GM12872 (cell line): ENCODE results near the gene TRIM7.

Experiments
- CTCF ChIP-seq: IDR thresholded peaks from 3 replicates; pipeline ENCODE4 v1.5.1; 2011; ENCODE audit warnings: low read depth, mild to moderate bottlenecking, low read length, moderate library complexity; ENCODE audit not compliant: insufficient read depth

Gene TRIM7

DNA sequence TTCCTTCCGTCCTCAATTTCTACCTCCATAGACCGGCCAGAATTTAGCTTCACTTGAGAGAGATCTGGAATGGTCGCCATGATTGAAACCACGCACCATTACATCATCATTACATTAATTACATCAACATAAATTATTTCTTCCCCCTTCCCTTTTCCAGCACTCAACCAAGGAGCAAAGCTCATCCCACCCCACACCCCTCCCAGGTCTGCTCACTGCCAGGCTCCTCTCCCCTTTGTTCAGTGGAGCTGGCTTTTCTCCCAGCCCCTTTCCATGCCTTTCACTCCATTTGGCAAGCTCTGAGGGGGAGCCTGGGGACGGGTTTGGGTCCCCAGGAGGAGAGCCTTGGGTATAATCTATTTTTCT is 30.3 kb upstream of the TRIM7 start:
- TF ChIP-seq CTCF: no peak

DNA sequence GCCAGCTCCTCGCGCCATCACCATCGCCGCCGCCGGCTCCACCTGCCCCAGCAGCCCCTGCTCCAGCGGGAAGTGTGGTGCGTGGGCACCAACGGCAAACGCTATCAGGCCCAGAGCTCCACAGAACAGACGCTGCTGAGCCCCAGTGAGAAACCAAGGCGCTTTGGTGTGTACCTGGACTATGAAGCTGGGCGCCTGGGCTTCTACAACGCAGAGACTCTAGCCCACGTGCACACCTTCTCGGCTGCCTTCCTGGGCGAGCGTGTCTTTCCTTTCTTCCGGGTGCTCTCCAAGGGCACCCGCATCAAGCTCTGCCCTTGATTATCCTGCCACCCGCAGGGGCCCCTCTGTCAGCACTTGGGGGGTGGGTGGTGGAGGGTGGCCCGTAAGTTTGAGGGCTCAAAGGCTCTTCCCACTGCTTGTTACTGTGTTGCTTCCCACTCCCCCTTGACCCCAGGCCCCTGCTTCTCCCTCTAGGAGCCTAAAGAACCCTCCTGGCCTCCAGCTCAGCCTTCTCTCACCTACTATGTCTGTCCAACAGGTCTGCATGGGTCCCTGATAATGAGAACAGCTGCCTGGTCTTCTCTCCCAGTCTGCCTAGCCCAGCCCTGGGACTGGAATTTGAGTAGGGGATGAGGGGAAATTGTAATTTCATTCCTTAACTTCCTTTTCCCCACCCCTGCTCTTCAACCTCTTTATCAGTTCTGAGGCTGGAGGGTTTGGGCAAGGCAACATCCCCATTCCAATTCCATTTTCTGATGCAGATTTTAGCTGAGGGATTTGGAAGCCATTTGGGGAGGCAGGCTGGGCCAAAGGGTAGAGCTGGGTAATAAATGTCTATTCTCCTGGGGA is 29.7 kb upstream of the TRIM7 start:
- no peak for TF ChIP-seq CTCF

DNA sequence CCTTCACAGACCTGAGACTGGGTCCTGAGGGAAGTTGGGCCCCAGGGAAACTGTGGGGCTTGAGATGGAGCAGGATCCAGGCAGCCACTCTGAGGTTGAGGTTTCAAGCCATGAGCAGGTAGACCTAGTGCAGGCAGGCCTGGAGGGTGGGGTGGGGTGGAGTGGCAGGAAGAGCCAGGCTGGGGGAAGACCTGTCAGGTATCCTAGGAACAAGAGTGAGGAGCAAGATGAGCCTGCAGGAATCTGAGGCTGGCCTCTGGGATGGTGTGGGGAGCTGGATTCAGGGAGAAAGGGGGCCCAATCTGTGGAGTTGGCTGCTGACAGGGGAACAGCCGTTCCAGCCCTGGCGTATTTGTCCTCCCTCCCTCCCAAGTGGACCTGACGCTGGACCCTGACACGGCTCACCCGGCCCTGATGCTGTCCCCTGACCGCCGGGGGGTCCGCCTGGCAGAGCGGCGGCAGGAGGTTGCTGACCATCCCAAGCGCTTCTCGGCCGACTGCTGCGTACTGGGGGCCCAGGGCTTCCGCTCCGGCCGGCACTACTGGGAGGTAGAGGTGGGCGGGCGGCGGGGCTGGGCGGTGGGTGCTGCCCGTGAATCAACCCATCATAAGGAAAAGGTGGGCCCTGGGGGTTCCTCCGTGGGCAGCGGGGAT is 28.9 kb upstream of the TRIM7 start:
- no peak for TF ChIP-seq CTCF

DNA sequence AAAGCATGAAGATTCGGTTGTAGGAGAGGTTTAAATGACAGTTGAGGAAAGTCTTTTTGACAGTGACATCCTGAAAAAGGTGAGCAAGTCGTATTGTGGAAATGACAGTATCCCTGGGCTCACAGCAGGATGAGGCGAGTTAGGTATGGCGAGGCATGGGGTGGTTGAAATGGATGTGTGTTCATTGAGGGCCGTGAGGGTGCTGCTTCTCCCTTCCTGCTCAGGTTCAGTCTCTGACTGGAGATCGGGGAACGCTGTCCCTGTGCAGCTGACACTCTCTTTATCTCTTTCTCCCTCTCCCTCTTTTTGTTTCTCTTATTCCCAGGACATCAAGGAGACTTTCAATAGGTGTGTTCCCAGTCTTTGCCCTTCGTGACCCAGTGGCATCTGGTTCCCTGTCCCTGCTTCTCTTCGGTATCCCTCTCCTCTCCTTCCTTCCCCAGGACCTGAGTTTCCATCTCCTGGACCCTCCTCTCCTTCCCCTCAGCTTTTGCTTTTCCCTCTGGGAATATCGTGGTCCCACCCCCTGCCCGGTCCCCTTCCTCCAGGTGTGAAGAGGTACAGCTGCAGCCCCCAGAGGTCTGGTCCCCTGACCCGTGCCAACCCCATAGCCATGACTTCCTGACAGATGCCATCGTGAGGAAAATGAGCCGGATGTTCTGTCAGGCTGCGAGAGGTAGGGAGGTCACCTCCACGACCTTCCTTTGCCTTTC is 28.2 kb upstream of the TRIM7 start:
- TF ChIP-seq CTCF: no peak

DNA sequence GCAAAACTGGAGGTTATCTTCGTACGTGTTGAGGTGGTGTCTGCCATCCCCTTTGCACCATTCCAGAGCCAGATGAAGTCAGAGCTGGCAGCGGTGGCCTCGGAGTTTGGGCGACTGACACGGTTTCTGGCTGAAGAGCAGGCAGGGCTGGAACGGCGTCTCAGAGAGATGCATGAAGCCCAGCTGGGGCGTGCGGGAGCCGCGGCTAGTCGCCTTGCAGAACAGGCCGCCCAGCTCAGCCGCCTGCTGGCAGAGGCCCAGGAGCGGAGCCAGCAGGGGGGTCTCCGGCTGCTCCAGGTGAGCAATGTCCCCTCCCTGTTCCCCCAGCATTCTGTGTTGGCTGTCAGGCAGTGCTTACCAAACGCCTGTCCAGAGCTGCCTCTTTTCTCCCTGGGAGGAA is 27.6 kb upstream of the TRIM7 start:
- TF ChIP-seq CTCF: no peak

GRCh38 chr5:181231432-181231831 is 26.4 kb upstream of the TRIM7 start:
- no peak for TF ChIP-seq CTCF

GRCh38 chr5:181230551-181230950 is 25.6 kb upstream of the TRIM7 start:
- TF ChIP-seq CTCF: no peak
